Measurements from ENCODE around the gene CCDC60. TPM values are rescaled to one million over a fixed set of nuclear protein-coding genes. Genes with fewer than 3 reads are reported as not detected.

The CCDC60 gene
- total and polyA plus RNA-seq, 2 of the 13 experiments (the other 11 are each of a cell fraction or from before 2014, with no cell fraction given): not detected

DNA sequence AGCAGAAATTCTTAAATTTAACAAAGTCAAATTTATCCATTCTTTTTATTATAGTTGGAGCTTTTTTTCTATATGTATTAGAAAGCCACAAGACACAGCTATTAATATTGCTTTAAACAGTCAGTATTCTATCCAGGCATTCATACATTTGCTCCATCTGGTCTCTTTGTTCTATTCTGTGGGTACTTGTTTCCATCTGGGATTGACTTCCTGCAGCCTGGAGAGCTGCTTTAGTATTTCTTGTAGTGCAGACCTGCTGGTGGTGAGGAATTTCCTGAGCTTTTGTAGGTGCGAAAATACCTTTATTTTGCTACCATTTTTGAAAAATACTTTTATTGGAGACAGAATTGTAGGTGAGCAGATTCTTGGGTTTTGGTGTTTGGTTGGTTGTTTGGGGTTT, 29.0 kb downstream of the CCDC60 start:
- H3K9ac ChIP-seq (ENCODE audit: insufficient read depth, low read depth, low read length): no peak overlapping the region
- H4K20me1 ChIP-seq (ENCODE audit: insufficient read depth, low read length): no peaks in the 10 kb centered on the region
- no peak for FAIRE-seq
- no peaks in the 10 kb centered on the region for H3K9me3 ChIP-seq (ENCODE audit: low read length)
- TF ChIP-seq ZNF232 (CRISPR knock-in tag; IDR thresholded peaks at IDR 0.05; ENCODE audit: borderline replicate concordance): no peak
- TF ChIP-seq HCFC1 (IDR thresholded peaks at IDR 0.05; ENCODE audit: low read depth, low read length): no peak
- TF ChIP-seq RBM39 (IDR thresholded peaks at IDR 0.05; ENCODE audit: low read depth, low read length, poor library complexity, severe bottlenecking): no peak
- TF ChIP-seq, protein P1, sequence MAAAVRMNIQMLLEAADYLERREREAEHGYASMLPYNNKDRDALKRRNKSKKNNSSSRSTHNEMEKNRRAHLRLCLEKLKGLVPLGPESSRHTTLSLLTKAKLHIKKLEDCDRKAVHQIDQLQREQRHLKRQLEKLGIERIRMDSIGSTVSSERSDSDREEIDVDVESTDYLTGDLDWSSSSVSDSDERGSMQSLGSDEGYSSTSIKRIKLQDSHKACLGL (CRISPR knock-in tag; IDR thresholded peaks at IDR 0.05): no peak
- TF ChIP-seq HES4 (CRISPR knock-in tag; IDR thresholded peaks at IDR 0.05; ENCODE audit: borderline replicate concordance): no peak
- TF ChIP-seq MZF1 (CRISPR knock-in tag; IDR thresholded peaks at IDR 0.05; ENCODE audit: borderline replicate concordance): no peak
- TF ChIP-seq ZNF30 (CRISPR knock-in tag; IDR thresholded peaks at IDR 0.05): no peak
- no peak for TF ChIP-seq MATR3 (CRISPR knock-in tag; IDR thresholded peaks at IDR 0.05)
- no peak for TF ChIP-seq GATAD2A (CRISPR knock-in tag; IDR thresholded peaks at IDR 0.05)
- no peak for TF ChIP-seq ZFP41 (CRISPR knock-in tag; IDR thresholded peaks at IDR 0.05; ENCODE audit: borderline replicate concordance)
- no peak for TF ChIP-seq IRX3 (CRISPR knock-in tag; IDR thresholded peaks at IDR 0.05; ENCODE audit: borderline replicate concordance, low read depth)
- TF ChIP-seq ZNF616 (CRISPR knock-in tag; IDR thresholded peaks at IDR 0.05; ENCODE audit: low read depth): no peak
- no peak for TF ChIP-seq HOXA5 (CRISPR knock-in tag; IDR thresholded peaks at IDR 0.05)
- TF ChIP-seq, protein P2, sequence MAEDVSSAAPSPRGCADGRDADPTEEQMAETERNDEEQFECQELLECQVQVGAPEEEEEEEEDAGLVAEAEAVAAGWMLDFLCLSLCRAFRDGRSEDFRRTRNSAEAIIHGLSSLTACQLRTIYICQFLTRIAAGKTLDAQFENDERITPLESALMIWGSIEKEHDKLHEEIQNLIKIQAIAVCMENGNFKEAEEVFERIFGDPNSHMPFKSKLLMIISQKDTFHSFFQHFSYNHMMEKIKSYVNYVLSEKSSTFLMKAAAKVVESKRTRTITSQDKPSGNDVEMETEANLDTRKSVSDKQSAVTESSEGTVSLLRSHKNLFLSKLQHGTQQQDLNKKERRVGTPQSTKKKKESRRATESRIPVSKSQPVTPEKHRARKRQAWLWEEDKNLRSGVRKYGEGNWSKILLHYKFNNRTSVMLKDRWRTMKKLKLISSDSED (CRISPR knock-in tag; IDR thresholded peaks at IDR 0.05): no peak
- TF ChIP-seq, protein P3, sequence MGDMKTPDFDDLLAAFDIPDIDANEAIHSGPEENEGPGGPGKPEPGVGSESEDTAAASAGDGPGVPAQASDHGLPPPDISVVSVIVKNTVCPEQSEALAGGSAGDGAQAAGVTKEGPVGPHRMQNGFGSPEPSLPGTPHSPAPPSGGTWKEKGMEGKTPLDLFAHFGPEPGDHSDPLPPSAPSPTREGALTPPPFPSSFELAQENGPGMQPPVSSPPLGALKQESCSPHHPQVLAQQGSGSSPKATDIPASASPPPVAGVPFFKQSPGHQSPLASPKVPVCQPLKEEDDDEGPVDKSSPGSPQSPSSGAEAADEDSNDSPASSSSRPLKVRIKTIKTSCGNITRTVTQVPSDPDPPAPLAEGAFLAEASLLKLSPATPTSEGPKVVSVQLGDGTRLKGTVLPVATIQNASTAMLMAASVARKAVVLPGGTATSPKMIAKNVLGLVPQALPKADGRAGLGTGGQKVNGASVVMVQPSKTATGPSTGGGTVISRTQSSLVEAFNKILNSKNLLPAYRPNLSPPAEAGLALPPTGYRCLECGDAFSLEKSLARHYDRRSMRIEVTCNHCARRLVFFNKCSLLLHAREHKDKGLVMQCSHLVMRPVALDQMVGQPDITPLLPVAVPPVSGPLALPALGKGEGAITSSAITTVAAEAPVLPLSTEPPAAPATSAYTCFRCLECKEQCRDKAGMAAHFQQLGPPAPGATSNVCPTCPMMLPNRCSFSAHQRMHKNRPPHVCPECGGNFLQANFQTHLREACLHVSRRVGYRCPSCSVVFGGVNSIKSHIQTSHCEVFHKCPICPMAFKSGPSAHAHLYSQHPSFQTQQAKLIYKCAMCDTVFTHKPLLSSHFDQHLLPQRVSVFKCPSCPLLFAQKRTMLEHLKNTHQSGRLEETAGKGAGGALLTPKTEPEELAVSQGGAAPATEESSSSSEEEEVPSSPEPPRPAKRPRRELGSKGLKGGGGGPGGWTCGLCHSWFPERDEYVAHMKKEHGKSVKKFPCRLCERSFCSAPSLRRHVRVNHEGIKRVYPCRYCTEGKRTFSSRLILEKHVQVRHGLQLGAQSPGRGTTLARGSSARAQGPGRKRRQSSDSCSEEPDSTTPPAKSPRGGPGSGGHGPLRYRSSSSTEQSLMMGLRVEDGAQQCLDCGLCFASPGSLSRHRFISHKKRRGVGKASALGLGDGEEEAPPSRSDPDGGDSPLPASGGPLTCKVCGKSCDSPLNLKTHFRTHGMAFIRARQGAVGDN (CRISPR knock-in tag; IDR thresholded peaks at IDR 0.05): no peak
- TF ChIP-seq, protein P4, sequence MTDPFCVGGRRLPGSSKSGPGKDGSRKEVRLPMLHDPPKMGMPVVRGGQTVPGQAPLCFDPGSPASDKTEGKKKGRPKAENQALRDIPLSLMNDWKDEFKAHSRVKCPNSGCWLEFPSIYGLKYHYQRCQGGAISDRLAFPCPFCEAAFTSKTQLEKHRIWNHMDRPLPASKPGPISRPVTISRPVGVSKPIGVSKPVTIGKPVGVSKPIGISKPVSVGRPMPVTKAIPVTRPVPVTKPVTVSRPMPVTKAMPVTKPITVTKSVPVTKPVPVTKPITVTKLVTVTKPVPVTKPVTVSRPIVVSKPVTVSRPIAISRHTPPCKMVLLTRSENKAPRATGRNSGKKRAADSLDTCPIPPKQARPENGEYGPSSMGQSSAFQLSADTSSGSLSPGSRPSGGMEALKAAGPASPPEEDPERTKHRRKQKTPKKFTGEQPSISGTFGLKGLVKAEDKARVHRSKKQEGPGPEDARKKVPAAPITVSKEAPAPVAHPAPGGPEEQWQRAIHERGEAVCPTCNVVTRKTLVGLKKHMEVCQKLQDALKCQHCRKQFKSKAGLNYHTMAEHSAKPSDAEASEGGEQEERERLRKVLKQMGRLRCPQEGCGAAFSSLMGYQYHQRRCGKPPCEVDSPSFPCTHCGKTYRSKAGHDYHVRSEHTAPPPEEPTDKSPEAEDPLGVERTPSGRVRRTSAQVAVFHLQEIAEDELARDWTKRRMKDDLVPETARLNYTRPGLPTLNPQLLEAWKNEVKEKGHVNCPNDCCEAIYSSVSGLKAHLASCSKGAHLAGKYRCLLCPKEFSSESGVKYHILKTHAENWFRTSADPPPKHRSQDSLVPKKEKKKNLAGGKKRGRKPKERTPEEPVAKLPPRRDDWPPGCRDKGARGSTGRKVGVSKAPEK (CRISPR knock-in tag; IDR thresholded peaks at IDR 0.05; ENCODE audit: borderline replicate concordance): no peak
- no peak for TF ChIP-seq IKZF1 (IDR thresholded peaks at IDR 0.05)
- TF ChIP-seq ZNF724P (CRISPR knock-in tag; IDR thresholded peaks at IDR 0.05; ENCODE audit: borderline replicate concordance): no peak
- no peak overlapping the region for H3K4me2 ChIP-seq (ENCODE audit: low read depth, low read length)
- ATAC-seq: no peak
- no peaks in the 10 kb centered on the region for H3K79me2 ChIP-seq (ENCODE audit: insufficient read depth, low read length)
- intact Hi-C loops (cut with micrococcal nuclease; ENCODE audit: unreplicated experiment): no loop called here
- CTCF ChIA-PET (ENCODE audit: low intra/inter-chr PET ratio, low total read pairs): no interaction called here
- POLR2A ChIA-PET: no interaction called here
- no peaks in the 10 kb centered on the region for H3K27me3 ChIP-seq (ENCODE audit: control insufficient read depth in 1 of 2, insufficient read depth in 2 of 2, low read length in 2 of 2)
- no peak overlapping the region for H3K4me3 ChIP-seq (replicated peaks in 1 of 3; ENCODE audit: insufficient read depth in 1 of 3, low read depth in 2 of 3, low read length in 3 of 3)
- in situ Hi-C loops (cut with HindIII; ENCODE audit: extremely low pct_ligation_motif_present, low pct_unique_long_range_greater_than_20kb): no loop called here
- no TSS peak for BruUV-seq (replicated peaks)
- H3K36me3 ChIP-seq (replicated peaks in 1 of 2; ENCODE audit: control insufficient read depth in 1 of 2, insufficient read depth in 2 of 2, low read length in 2 of 2): no peaks in the 10 kb centered on the region
- H3K27ac ChIP-seq (ENCODE audit: extremely low read length, insufficient read depth, low read length): no peak overlapping the region
- no peak overlapping the region for H2AFZ ChIP-seq (ENCODE audit: low read length)
- 30% methylated on average over 1 of the region's 1 CpG for WGBS (ENCODE audit: low lambda C conversion rate)
- peaks cover 21% of the 10 kb centered on the region for H3K4me1 ChIP-seq (ENCODE audit: insufficient read depth, low read length)
- DNase-seq (ENCODE audit: low spot score): no peak
